Fibroblast of pulmonary artery (primary cell): ENCODE results near the gene EOMES.
A peak's percentile ranks its signal among the peaks of the same experiment; 100 is the strongest.

Experiments used
- DNase-seq: peaks from one replicate; pipeline ENCODE4 v3.0.0-alpha.2; 2010; ENCODE audit warnings: low read depth
- H3K4me3 ChIP-seq: replicated peaks from 2 replicates; pipeline ENCODE4 v1.5.1; 2011; ENCODE audit warnings: low read depth, mild to moderate bottlenecking, control low read depth, low read length, moderate library complexity
- CTCF ChIP-seq: IDR thresholded peaks from 2 replicates; pipeline ENCODE4 v1.5.1; 2011; ENCODE audit warnings: mild to moderate bottlenecking, control low read depth, low read length, inconsistent platforms; ENCODE audit errors: missing control alignments

Gene EOMES

GRCh38 chr3:27673701-27674100 lies 48.4 kb downstream of the EOMES start:
- no peak overlapping the region for H3K4me3 ChIP-seq
- no peak for DNase-seq
- no peak for TF ChIP-seq CTCF

GRCh38 chr3:27671101-27671500 lies 51.0 kb downstream of the EOMES start:
- DNase-seq = no peak
- TF ChIP-seq CTCF = no peak
- H3K4me3 ChIP-seq = no peak overlapping the region

GRCh38 chr3:27670619-27671018 lies 51.5 kb downstream of the EOMES start:
- no peak for DNase-seq
- H3K4me3 ChIP-seq = no peak overlapping the region
- TF ChIP-seq CTCF = no peak

GRCh38 chr3:27669591-27669990 lies 52.5 kb downstream of the EOMES start:
- no peak overlapping the region for H3K4me3 ChIP-seq
- no peak for DNase-seq
- TF ChIP-seq CTCF = no peak

GRCh38 chr3:27667751-27668150 lies 54.4 kb downstream of the EOMES start:
- no peak for TF ChIP-seq CTCF
- no peak overlapping the region for H3K4me3 ChIP-seq
- DNase-seq = no peak

- TF ChIP-seq CTCF = peak; percentile 17
- no peak overlapping the region for H3K4me3 ChIP-seq
- peak; percentile 85 for DNase-seq
These were observed 55.4 kb downstream of the EOMES start for GRCh38 chr3:27666708-27667107.

GRCh38 chr3:27666272-27666671 lies 55.9 kb downstream of the EOMES start:
- H3K4me3 ChIP-seq = no peak overlapping the region

More at GRCh38 chr3:27666272-27666671, 55.9 kb downstream of the EOMES start:
- TF ChIP-seq CTCF = no peak
- no peak for DNase-seq
